Activated CD8-positive, alpha-beta memory T cell treated with anti-CD3 and anti-CD28 coated beads, Interleukin-2, amount 50 U/mL, for 1 hour (primary cell): ENCODE measurements around the gene TRIM39.
"Not testable (repeated sequence)": the region's sequence is repeated elsewhere in the genome, so short reads cannot be mapped to it uniquely, and the experiment has no call there.

Experiments used
- DNase-seq: peaks from one replicate; pipeline ENCODE4 v3.0.0-alpha.2; 2020; ENCODE audit errors: extremely low read depth

TRIM39 gene

DNA sequence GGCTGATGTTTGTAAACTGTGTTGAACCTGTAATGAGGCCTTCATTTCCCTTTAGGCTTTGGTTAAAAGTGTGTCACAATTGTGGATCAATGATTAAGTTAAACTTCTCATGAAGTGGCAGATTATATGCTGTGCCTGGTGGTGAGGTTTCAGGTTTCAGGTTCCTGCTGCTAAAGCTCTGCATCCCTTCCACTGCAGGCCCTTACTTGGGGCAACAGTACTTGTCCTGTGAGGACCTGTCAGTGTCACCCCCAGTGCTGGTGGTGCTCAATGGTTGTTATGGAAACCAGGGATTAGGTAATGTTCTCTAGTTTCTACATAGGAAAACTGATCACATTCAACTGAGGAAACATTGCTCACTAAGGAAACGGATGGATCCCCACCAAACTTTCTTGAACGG lies 36.7 kb downstream of the TRIM39 start:
- DNase-seq = no peak

DNA sequence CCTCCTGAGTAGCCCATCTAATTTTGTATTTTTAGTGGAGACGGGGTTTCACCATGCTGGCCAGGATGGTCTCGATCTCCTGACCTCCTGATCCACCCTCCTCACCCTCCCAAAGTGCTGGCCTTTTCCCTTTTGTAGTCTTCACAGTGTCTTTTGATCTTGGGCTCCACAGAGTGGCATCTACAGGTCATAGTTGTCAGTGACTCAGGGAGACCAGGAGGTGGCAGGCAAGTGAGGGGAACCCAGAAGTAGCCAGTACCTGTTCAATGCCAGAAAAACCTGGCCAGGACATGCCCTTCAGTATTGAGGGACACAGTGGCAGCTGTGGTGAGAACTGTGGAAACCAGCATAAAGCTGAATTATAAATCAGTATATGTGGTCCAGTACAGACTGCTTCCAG lies 37.9 kb downstream of the TRIM39 start:
- DNase-seq = no peak

DNA sequence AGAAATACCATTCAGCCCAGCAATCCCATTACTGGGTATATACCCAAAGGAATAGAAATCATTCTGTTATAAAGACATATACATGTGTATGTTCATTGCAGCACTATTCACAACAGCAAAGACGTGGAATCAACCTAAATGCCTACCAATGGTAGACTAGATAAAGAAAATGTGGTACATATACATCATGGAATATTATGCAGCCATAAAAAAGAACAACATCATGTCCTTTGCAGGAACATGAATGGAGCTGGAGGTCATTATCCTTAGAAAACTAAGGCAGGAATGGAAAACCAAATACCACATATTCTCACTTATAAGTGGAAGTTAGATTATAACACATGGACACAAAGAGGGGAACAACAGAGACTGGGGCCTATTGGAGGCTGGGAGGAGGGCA lies 42.6 kb downstream of the TRIM39 start:
- DNase-seq = not testable (repeated sequence)

DNA sequence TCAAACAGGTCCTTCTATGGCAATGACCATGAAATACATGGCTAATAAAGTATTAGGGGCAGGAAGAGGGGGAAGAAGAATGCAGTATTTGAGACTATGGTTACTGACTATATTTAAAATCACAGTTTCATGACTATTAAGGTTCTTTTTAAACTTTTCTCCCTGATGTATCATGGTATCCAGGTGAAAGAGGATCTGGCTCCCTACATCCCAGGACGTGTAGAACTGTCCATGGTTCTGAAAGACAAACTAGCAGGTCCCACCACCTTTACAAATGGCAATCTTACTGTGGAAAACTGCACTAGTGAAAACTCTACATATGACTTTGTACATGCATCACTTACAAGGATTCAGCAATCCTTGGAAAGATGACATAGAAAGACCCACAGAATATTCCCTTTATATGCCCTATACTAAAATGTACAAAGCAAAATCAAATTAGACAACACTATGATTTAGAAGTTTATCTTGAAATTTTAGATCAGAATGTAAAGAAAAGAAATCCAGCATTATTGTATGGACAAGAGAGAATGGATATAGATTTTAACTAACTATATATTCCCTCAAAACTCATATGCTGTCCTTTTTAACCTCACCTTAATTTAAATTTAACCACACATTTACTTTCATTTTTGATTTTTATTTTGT lies 51.7 kb downstream of the TRIM39 start:
- no peak for DNase-seq

DNA sequence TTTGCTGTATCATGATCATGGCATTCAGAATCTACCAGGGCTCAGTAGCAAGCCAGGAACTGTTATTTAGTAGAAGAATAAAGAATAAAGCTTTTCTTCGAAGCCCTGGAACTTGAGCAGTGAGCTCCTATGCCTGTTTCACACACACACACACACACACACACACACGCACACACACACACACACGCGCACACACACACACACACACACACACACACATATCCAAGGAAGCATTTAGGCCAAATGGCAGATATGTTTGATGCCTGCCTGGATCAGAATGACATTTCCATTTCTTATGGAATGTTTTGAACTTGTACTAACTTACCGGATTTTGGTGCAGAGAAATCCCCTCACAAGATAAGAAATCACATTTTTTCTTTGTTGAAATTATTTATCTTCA lies 53.7 kb downstream of the TRIM39 start:
- no peak for DNase-seq

DNA sequence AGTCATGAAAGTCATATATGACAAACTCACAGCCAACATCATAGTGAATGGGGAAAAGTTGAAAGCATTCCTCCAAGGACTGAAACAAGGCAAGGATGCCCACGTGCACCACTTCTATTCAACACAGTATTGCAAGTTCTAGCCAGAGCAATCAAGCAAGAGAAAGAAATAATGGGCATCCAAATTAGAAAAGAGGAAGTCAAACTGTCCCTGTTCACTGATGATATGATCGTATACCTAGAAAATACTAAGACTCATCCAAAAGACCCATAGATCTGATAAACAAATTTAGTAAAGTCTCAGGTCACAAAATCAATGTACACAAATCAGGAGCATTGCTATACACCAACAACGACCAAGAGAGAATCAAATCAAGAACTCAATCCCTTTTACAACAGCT lies 59.4 kb downstream of the TRIM39 start:
- DNase-seq = no peak

DNA sequence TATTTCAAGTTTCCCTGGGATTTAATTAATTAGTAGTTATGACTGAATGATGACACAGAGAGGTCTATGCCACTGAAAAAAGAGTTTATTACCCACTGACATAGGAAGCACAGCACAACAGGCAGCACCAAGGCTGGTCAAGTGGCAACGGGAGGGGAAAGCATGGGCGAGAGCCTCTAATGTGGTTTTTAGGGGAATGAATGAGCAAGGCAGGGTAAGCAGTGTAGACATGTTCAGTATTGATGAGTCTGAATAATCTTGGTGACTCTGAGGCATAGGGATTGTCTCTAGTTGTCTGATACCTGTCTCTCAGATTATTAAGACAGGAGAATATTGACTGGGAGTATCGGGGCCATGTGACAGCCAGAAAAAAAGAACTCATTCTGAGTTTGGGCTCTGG lies 64.5 kb downstream of the TRIM39 start:
- DNase-seq = no peak
